Measurements from ENCODE around the gene MOB3C.

Gene MOB3C

DNA sequence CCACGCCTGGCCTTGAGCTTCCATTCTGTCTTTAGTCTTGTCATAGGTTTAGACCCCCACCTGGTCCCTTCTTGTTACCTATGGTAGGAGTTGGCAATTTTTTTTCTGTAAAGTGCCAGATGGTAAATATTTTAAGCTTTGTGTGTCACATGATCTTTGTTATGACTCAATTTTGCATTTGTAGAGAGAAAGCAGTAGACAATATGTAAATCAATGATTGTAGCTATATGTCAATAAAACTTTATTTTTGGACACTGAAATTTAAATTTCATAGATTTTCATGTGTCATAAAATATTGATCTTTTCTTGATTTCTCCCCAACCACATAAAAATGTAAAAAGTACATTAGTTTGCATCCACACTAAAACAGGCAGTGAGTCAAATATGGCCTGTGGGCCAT is 20.6 kb downstream of the MOB3C start:
- Histone ChIP-seq H3K4me3 (ENCODE audit: insufficient read depth in 1 of 2, low read depth in 1 of 2, low read length in 2 of 2) (no peak overlapping the region), H3K9me3 (ENCODE audit: control insufficient read depth, low read length) (no peaks in the 10 kb centered on the region), H3K9ac (ENCODE audit: low read length) (no peak overlapping the region), H2AFZ (ENCODE audit: low read depth, low read length) (no peak overlapping the region), H2BK12ac (ENCODE audit: low read length in 2 of 2) (no peak overlapping the region), H3K18ac (ENCODE audit: low read depth in 1 of 2, low read length in 2 of 2) (no peak overlapping the region), H3K4ac (ENCODE audit: low read depth in 1 of 2, low read length in 2 of 2) (no peak overlapping the region), H3K4me2 (ENCODE audit: low read length, poor library complexity, severe bottlenecking) (no peak overlapping the region), H3K14ac (ENCODE audit: low read length in 2 of 2) (no peak overlapping the region), H3K79me1 (replicated peaks; ENCODE audit: low read length, poor library complexity, severe bottlenecking) (peaks cover 37% of the 10 kb centered on the region), H2BK5ac (ENCODE audit: low read depth, low read length, poor library complexity, severe bottlenecking) (no peak overlapping the region), H3K23ac (ENCODE audit: low read length in 2 of 2) (no peak overlapping the region), H3K27me3 (ENCODE audit: control insufficient read depth in 1 of 2, insufficient read depth in 1 of 2, low read length in 2 of 2) (no peaks in the 10 kb centered on the region), H2BK120ac (ENCODE audit: low read depth, low read length) (no peak overlapping the region), H2BK15ac (ENCODE audit: low read depth, poor library complexity, severe bottlenecking) (no peak overlapping the region), H3K27ac (ENCODE audit: low read length, poor library complexity, severe bottlenecking) (no peak overlapping the region), H3K4me1 (ENCODE audit: control insufficient read depth, insufficient read depth, low read depth, low read length) (no peaks in the 10 kb centered on the region), H4K8ac (ENCODE audit: low read length) (no peak overlapping the region), H3K36me3 (ENCODE audit: control insufficient read depth in 1 of 2, insufficient read depth in 2 of 2, low read depth in 1 of 2, low read length in 2 of 2) (peaks cover 18 to 29% of the 10 kb centered on the region in 2 experiments), H2AK5ac (ENCODE audit: low read length, severe bottlenecking) (no peak overlapping the region), H4K91ac (ENCODE audit: low read length) (no peak overlapping the region)
- 93% methylated on average over 1 of the region's 1 CpG for WGBS
- no peak for DNase-seq

DNA sequence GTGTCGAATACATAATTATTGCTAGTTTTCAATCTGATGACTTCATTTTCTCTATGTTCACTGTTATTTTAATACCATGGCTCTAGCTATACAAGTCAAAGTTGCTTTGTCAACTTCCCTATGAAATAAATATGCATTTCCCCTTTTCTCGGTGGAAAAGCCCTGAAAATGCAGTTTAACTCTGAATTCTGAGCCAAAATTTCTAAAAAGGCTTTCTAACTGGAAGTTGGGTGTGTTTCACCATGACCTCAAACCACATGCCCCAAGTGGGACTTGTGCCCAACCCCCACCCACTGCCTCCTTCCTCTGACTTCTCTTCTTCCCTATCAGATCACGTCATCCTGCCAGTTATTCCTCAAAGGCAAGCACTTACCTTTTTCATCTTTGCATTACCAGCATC is 21.5 kb downstream of the MOB3C start:
- H3K79me1 ChIP-seq (replicated peaks; ENCODE audit: low read length, poor library complexity, severe bottlenecking): peaks cover 35% of the 10 kb centered on the region
- no peak overlapping the region for H3K14ac ChIP-seq (ENCODE audit: low read length in 2 of 2)
- H2BK15ac ChIP-seq (ENCODE audit: low read depth, poor library complexity, severe bottlenecking): no peak overlapping the region
- H2BK120ac ChIP-seq (ENCODE audit: low read depth, low read length): no peak overlapping the region
- H4K91ac ChIP-seq (ENCODE audit: low read length): no peak overlapping the region
- 90% methylated on average over 2 of the region's 3 CpGs for WGBS
- no peak overlapping the region for H3K4me2 ChIP-seq (ENCODE audit: low read length, poor library complexity, severe bottlenecking)
- H3K23ac ChIP-seq (ENCODE audit: low read length in 2 of 2): no peak overlapping the region
- H3K4me1 ChIP-seq (ENCODE audit: control insufficient read depth, insufficient read depth, low read depth, low read length): no peaks in the 10 kb centered on the region
- no peak overlapping the region for H3K27ac ChIP-seq (ENCODE audit: low read length, poor library complexity, severe bottlenecking)
- H2BK5ac ChIP-seq (ENCODE audit: low read depth, low read length, poor library complexity, severe bottlenecking): no peak overlapping the region
- no peak for DNase-seq
- H4K8ac ChIP-seq (ENCODE audit: low read length): no peak overlapping the region
- H2AFZ ChIP-seq (ENCODE audit: low read depth, low read length): no peak overlapping the region
- H3K18ac ChIP-seq (ENCODE audit: low read depth in 1 of 2, low read length in 2 of 2): no peak overlapping the region
- no peak overlapping the region for H3K4ac ChIP-seq (ENCODE audit: low read depth in 1 of 2, low read length in 2 of 2)
- H3K27me3 ChIP-seq (ENCODE audit: control insufficient read depth in 1 of 2, insufficient read depth in 1 of 2, low read length in 2 of 2): no peaks in the 10 kb centered on the region
- no peak overlapping the region for H2BK12ac ChIP-seq (ENCODE audit: low read length in 2 of 2)
- no peaks in the 10 kb centered on the region for H3K9me3 ChIP-seq (ENCODE audit: control insufficient read depth, low read length)
- peaks cover 22 to 38% of the 10 kb centered on the region in 2 experiments for H3K36me3 ChIP-seq (ENCODE audit: control insufficient read depth in 1 of 2, insufficient read depth in 2 of 2, low read depth in 1 of 2, low read length in 2 of 2)
- peak overlapping the region; percentile 30 for H3K9ac ChIP-seq (ENCODE audit: low read length)
- H2AK5ac ChIP-seq (ENCODE audit: low read length, severe bottlenecking): no peak overlapping the region
- no peak overlapping the region for H3K4me3 ChIP-seq (ENCODE audit: insufficient read depth in 1 of 2, low read depth in 1 of 2, low read length in 2 of 2)

DNA sequence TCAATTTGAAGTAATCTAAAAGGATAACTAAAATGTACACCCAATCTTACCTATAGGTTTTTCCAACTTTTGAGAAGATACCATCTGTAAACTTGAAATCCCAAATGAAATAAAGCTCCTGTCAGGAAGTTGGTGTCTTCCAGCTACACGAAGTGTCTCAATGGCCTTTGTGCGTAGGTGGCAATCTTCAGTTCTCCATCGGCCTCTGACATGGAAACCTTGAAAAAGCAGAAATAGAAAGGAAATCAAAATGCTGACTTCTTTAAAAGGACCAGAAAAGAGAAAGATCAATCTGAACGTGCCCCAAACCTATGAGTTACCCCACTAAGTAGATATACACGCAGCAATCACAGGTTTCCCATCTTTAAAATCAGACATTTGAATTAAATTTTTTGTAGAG is 22.5 kb downstream of the MOB3C start:
- Histone ChIP-seq H3K79me1 (replicated peaks; ENCODE audit: low read length, poor library complexity, severe bottlenecking) (peaks cover 28% of the 10 kb centered on the region), H3K4me3 (ENCODE audit: insufficient read depth in 1 of 2, low read depth in 1 of 2, low read length in 2 of 2) (no peak overlapping the region), H3K9me3 (ENCODE audit: control insufficient read depth, low read length) (peaks cover 10% of the 10 kb centered on the region), H3K18ac (ENCODE audit: low read depth in 1 of 2, low read length in 2 of 2) (no peak overlapping the region), H3K27ac (ENCODE audit: low read length, poor library complexity, severe bottlenecking) (no peak overlapping the region), H2AFZ (ENCODE audit: low read depth, low read length) (no peak overlapping the region), H3K9ac (ENCODE audit: low read length) (no peak overlapping the region), H4K91ac (ENCODE audit: low read length) (no peak overlapping the region), H2AK5ac (ENCODE audit: low read length, severe bottlenecking) (no peak overlapping the region), H4K8ac (ENCODE audit: low read length) (no peak overlapping the region), H3K14ac (ENCODE audit: low read length in 2 of 2) (no peak overlapping the region), H3K4me2 (ENCODE audit: low read length, poor library complexity, severe bottlenecking) (no peak overlapping the region), H3K4ac (ENCODE audit: low read depth in 1 of 2, low read length in 2 of 2) (no peak overlapping the region), H3K4me1 (ENCODE audit: control insufficient read depth, insufficient read depth, low read depth, low read length) (no peaks in the 10 kb centered on the region), H3K23ac (ENCODE audit: low read length in 2 of 2) (no peak overlapping the region), H2BK120ac (ENCODE audit: low read depth, low read length) (no peak overlapping the region), H3K36me3 (ENCODE audit: control insufficient read depth in 1 of 2, insufficient read depth in 2 of 2, low read depth in 1 of 2, low read length in 2 of 2) (peaks cover 31 to 49% of the 10 kb centered on the region in 2 experiments), H3K27me3 (ENCODE audit: control insufficient read depth in 1 of 2, insufficient read depth in 1 of 2, low read length in 2 of 2) (no peaks in the 10 kb centered on the region), H2BK5ac (ENCODE audit: low read depth, low read length, poor library complexity, severe bottlenecking) (no peak overlapping the region), H2BK15ac (ENCODE audit: low read depth, poor library complexity, severe bottlenecking) (no peak overlapping the region), H2BK12ac (ENCODE audit: low read length in 2 of 2) (no peak overlapping the region)
- WGBS: 99% methylated on average over 3 of the region's 5 CpGs
- DNase-seq: no peak

DNA sequence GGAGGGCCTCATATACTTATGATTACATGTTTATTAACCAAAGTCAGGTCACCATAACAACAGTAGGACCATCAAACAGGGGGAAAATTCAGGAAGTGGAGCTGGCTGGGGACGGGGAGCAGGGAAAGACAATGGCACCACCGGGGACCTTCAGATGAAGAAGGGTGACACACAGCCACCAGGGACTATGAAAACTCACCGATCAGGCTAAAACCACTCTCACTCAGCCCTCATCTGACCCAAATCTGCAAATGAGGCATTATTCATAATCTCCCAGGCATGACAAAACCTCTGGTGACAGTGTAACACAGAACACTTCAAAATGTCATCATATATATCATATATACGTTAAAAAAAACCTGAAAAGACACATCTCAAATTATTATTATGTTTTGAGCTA is 23.8 kb downstream of the MOB3C start:
- Histone ChIP-seq H2AFZ (ENCODE audit: low read depth, low read length) (no peak overlapping the region), H2BK15ac (ENCODE audit: low read depth, poor library complexity, severe bottlenecking) (no peak overlapping the region), H3K14ac (ENCODE audit: low read length in 2 of 2) (no peak overlapping the region), H4K91ac (ENCODE audit: low read length) (no peak overlapping the region), H2BK120ac (ENCODE audit: low read depth, low read length) (no peak overlapping the region), H4K8ac (ENCODE audit: low read length) (no peak overlapping the region), H3K18ac (ENCODE audit: low read depth in 1 of 2, low read length in 2 of 2) (no peak overlapping the region), H3K4me3 (ENCODE audit: insufficient read depth in 1 of 2, low read depth in 1 of 2, low read length in 2 of 2) (no peak overlapping the region), H3K4me2 (ENCODE audit: low read length, poor library complexity, severe bottlenecking) (no peak overlapping the region), H3K79me1 (replicated peaks; ENCODE audit: low read length, poor library complexity, severe bottlenecking) (peaks cover 22% of the 10 kb centered on the region), H3K27me3 (ENCODE audit: control insufficient read depth in 1 of 2, insufficient read depth in 1 of 2, low read length in 2 of 2) (no peaks in the 10 kb centered on the region), H3K23ac (ENCODE audit: low read length in 2 of 2) (no peak overlapping the region), H3K9me3 (ENCODE audit: control insufficient read depth, low read length) (peaks cover 13% of the 10 kb centered on the region), H3K4ac (ENCODE audit: low read depth in 1 of 2, low read length in 2 of 2) (no peak overlapping the region), H2AK5ac (ENCODE audit: low read length, severe bottlenecking) (no peak overlapping the region), H3K36me3 (ENCODE audit: control insufficient read depth in 1 of 2, insufficient read depth in 2 of 2, low read depth in 1 of 2, low read length in 2 of 2) (peaks cover 32 to 52% of the 10 kb centered on the region in 2 experiments), H3K9ac (ENCODE audit: low read length) (no peak overlapping the region), H3K27ac (ENCODE audit: low read length, poor library complexity, severe bottlenecking) (no peak overlapping the region), H2BK12ac (ENCODE audit: low read length in 2 of 2) (no peak overlapping the region), H2BK5ac (ENCODE audit: low read depth, low read length, poor library complexity, severe bottlenecking) (no peak overlapping the region), H3K4me1 (ENCODE audit: control insufficient read depth, insufficient read depth, low read depth, low read length) (no peaks in the 10 kb centered on the region)
- 99% methylated on average over 4 of the region's 4 CpGs for WGBS
- no peak for DNase-seq
